LNCaP clone FGC (cell line): Measurements from ENCODE around the gene RPAIN.
"Not testable (repeated sequence)": the region's sequence is repeated elsewhere in the genome, so short reads cannot be mapped to it uniquely, and the experiment has no call there.

Experiments
- DNase-seq: peaks from one replicate; pipeline ENCODE4 v3.0.0-alpha.2; 2011; ENCODE audit warnings: low read depth
- H3K4me3 ChIP-seq: 2 replicates; pipeline ENCODE4 v1.5.1; 2011; ENCODE audit warnings: mild to moderate bottlenecking, low read depth, low read length, control low read depth
- TF ChIP-seq, protein P1 (sequence below): IDR thresholded peaks from 2 replicates; pipeline ENCODE4 v1.5.1; 2012; ENCODE audit warnings: mild to moderate bottlenecking; ENCODE audit not compliant: control insufficient read depth, insufficient read depth; ENCODE audit errors: extremely low read depth

RPAIN gene

DNA sequence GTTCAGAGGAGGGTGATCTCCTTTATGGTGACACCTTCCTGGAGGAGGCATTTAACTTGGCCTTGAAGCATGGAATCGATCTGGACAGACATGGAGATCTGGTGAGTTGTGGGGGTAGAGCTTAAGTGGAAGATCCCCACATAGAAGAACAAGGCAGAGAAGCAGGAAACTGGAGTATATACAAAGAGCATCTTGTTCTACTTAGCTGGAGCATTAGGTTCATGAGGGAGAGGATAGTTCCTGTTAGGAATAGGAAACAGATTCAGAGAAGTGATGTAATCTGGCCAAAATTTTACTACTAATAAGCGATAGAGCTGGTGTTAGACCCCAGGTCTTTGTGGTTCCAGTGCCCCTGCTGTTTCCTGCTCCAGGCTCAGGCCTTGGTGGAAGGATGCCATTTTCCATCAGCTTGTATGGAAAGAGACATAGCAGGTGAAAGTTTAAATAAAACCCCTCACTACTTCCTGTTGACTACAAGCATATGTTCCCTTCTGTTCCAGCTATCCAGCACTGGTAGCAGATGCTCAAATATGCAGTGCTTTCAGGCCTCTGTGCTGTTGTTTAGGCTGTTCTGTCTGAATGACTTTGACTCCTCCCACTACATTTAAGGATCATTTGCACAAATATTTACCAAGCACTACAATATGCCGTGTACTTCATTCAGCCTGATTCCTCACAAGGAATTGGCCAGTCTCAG lies 9.4 kb downstream of the RPAIN start:
- no peak for DNase-seq
- no peak overlapping the region for H3K4me3 ChIP-seq
- TF ChIP-seq, protein P1, sequence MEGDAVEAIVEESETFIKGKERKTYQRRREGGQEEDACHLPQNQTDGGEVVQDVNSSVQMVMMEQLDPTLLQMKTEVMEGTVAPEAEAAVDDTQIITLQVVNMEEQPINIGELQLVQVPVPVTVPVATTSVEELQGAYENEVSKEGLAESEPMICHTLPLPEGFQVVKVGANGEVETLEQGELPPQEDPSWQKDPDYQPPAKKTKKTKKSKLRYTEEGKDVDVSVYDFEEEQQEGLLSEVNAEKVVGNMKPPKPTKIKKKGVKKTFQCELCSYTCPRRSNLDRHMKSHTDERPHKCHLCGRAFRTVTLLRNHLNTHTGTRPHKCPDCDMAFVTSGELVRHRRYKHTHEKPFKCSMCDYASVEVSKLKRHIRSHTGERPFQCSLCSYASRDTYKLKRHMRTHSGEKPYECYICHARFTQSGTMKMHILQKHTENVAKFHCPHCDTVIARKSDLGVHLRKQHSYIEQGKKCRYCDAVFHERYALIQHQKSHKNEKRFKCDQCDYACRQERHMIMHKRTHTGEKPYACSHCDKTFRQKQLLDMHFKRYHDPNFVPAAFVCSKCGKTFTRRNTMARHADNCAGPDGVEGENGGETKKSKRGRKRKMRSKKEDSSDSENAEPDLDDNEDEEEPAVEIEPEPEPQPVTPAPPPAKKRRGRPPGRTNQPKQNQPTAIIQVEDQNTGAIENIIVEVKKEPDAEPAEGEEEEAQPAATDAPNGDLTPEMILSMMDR, result no peak

DNA sequence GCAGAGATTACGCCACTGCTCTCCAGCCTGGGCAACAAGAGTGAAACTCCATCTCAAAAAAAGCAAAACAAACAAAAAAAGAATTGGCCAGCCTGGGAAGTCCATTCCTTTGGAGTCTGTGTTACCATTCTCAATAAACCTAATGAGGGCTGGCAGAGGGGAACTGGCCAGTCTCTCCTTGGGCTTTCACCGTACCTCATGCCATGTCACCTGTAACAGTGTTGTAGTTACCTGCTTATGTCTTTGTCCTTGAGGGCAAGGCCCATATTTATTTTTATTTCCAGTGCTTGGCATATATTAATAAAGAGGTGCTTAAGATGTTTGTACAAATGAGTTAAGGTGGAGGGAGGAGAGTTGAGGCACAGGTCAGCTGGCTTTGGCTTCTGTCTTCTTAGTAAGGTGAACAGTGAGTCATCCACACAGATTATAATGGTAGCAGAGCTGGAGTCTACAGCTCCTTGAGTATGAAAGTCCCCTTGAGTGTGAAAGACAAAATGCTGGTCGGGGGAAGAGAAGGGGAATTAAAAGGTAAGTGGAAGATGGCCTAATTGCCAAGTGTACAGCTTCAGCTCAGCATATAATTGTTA lies 10.5 kb downstream of the RPAIN start:
- H3K4me3 ChIP-seq, result no peak overlapping the region
- TF ChIP-seq, protein P1, result no peak
- no peak for DNase-seq

DNA sequence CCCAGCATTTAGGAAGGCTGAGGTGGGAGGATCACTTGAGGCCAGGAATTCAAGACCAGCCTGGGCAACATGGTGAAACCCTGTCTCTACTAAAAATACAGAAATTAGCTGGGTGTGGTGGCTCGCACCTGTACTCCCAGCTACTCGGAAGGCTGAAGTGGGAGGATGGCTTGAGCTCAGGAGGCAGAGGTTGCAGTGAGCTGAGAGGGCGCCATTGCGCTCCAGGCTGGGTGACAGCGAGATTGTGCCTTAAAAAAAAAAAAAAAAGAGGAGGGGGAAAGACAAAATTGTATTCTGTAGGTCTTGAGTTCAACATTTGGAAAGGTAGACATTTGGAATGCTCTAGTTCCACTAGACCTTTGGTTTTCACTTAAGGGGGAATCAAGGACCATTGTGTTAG lies 11.3 kb downstream of the RPAIN start:
- not testable (repeated sequence) for DNase-seq, H3K4me3 ChIP-seq

DNA sequence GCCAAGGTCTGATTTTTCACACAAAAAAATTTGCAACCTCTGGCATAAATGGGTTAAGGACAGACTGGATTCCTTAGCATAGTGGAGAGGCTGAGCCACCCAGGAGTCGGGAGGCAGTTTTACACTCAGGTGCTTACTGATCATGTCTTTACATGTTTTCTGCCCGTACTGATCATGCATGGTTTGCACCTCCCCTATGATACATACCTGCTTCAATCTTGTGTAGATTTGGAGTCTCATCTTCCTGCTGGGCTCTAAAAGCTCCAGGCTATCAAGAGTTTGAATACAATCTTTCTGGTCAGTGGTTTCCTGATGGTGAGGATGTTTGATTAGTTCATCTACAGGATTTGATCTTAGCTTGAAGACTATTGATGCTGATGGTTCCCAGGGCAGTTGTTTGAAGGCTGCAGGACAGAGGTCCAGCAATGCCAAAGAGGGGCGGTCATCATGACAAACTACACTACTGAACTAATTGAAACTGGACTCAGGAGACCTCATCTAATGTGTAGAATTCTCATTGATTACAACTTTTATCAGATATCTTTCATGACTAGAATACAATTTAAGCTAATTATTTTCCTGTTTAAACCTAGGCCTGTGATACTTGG lies 12.1 kb downstream of the RPAIN start:
- TF ChIP-seq, protein P1, result no peak
- DNase-seq, result no peak
- H3K4me3 ChIP-seq, result no peak overlapping the region

DNA sequence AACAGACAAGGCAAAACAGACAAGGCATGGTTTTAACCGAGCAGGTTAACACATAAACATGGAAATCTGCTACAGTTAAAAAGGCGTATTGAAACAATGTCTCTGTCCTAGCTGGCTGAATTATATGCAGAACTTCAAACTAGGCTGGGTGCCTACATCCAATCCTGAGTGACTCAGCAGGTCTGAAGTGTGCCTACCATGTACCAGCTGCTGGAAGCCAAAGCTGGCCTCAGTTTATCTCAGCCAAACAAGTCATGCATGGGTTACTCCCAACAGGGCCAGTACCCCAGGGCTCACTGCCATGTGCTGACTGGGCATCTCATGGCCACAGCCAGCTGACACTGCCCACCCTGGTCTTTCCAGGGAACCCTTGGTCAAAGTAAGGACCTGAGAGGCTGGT lies 15.0 kb downstream of the RPAIN start:
- no peak for DNase-seq
- TF ChIP-seq, protein P1, result no peak
- H3K4me3 ChIP-seq, result no peak overlapping the region

DNA sequence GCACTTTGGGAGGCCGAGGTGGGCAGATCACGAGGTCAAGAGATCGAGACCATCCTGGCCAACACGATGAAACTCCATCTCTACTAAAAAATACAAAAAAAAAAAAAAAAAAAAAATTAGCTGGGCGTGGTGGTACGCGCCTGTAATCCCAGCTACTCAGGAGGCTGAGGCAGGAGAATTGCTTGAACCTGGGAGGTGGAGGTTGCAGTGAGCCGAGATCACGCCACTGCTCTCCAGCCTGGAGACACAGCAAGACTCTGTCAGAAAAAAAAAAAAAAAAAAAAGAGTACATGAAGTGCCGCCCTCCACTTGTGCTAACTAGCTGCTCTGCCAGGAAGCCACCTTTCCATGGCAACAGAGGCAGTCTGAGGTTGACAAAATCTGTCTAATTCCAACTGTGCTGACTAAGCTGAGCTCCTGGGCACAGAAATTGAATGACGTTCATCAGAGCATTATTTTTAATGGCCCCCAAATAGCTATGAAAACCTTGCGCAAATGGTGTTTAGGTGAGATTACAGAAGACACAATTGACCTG lies 15.9 kb downstream of the RPAIN start:
- H3K4me3 ChIP-seq, DNase-seq: not testable (repeated sequence)

DNA sequence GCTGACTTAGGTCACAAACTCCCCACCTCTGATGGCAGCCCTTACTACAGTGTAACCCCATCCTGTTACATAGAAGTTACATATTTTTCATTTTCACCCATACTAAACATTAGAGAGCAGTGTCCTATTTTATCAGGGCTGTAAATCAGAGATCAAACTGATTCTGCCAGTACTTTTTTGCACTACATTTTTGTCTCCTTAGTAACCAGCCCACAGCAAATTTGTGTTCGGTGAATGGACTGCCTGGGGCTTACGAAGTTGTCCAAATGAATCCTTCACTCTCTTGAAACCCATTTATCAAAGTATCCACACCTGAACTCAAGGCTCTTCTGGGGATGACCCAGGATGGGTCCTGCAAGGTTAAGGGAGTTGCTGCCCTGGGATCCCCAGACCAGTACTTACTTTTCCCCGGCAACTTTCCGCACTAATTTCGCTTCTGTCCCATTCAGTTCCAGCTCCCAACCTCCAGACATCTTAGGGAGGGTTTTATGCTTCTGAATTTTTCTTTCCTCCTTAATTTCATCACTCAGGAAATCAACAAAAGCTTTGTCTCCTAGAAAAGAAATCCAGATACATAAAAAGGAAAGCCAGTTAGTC lies 17.8 kb downstream of the RPAIN start:
- TF ChIP-seq, protein P1, result no peak
- peak overlapping the region; percentile 95 for H3K4me3 ChIP-seq
- DNase-seq, result no peak
